Bronchial epithelial cell (primary cell): ENCODE results near the gene PNRC2. TPM values are rescaled to one million over a fixed set of nuclear protein-coding genes. Genes with fewer than 3 reads are reported as not detected.
"Not testable (repeated sequence)": the region's sequence is repeated elsewhere in the genome, so short reads cannot be mapped to it uniquely, and the experiment has no call there.

ENCODE experiments used
- DNase-seq: peaks from one replicate; pipeline ENCODE4 v3.0.0-alpha.2; 2010; ENCODE audit warnings: low read depth
- FAIRE-seq: peaks from 2 replicates; lab custom pipeline; 2011; peaks lifted over from hg19 to GRCh38; lab: Jason Lieb, UNC
- H3K27me3 ChIP-seq: 2 replicates; pipeline ENCODE4 v1.5.1; 2011; ENCODE audit warnings: low read length; ENCODE audit not compliant: control insufficient read depth, insufficient read depth
- H3K36me3 ChIP-seq: 2 replicates; pipeline ENCODE4 v1.5.1; 2011; ENCODE audit warnings: low read length; ENCODE audit not compliant: control insufficient read depth, insufficient read depth
- H3K4me3 ChIP-seq: 2 replicates; pipeline ENCODE4 v1.5.1; 2011; ENCODE audit warnings: mild to moderate bottlenecking, low read depth, low read length, control low read depth
- CTCF ChIP-seq: IDR thresholded peaks from 2 replicates; pipeline ENCODE4 v1.5.1; 2011; ENCODE audit warnings: mild to moderate bottlenecking, moderate library complexity, low read length, control low read depth, inconsistent platforms; ENCODE audit not compliant: insufficient read depth, severe bottlenecking
- total RNA-seq: library from RNA; depleted of rRNA; stranded (reverse); fragments of >200 nt; gene quantifications from 2 replicates; pipeline ENCODE4 v1.2.1, GENCODE V29; 2014

Gene PNRC2
- total RNA-seq, 1 donor from 2014 or later, result 89.8 TPM

DNA sequence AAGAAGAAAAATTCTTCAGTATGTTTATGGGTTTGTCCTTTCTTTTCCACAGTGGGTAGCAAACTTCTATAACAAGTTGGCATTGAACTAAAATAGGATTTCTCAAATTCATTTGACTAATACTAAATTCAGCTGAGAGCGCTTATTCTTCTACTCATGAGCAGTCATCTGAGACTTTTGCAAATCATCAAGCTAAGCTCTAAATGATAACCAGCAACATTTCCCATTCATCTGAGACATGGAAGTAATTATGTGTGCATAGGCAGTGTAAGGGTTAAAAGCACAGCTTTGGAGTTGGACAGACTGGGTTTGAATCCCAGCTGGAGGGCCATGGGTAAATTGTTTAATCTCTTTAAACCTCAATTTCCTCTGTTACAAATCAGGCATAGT, 28.1 kb upstream of the PNRC2 start:
- Histone ChIP-seq H3K36me3 (no peaks in the 10 kb centered on the region), H3K27me3 (no peaks in the 10 kb centered on the region), H3K4me3 (no peak overlapping the region)
- no peak for FAIRE-seq
- no peak for TF ChIP-seq CTCF
- no peak for DNase-seq

- no peak for TF ChIP-seq CTCF
- H3K36me3 ChIP-seq, result no peaks in the 10 kb centered on the region
- no peak for FAIRE-seq
- H3K4me3 ChIP-seq, result no peak overlapping the region
- no peak for DNase-seq
- peaks cover 2% of the 10 kb centered on the region for H3K27me3 ChIP-seq
These were observed 23.0 kb upstream of the PNRC2 start for GRCh38 chr1:23936481-23937176.

GRCh38 chr1:23947366-23947765, 12.3 kb upstream of the PNRC2 start:
- TF ChIP-seq CTCF, result no peak
- Histone ChIP-seq H3K27me3 (no peaks in the 10 kb centered on the region), H3K4me3 (no peak overlapping the region), H3K36me3 (no peaks in the 10 kb centered on the region)
- DNase-seq (no peak), FAIRE-seq (no peak)

DNA sequence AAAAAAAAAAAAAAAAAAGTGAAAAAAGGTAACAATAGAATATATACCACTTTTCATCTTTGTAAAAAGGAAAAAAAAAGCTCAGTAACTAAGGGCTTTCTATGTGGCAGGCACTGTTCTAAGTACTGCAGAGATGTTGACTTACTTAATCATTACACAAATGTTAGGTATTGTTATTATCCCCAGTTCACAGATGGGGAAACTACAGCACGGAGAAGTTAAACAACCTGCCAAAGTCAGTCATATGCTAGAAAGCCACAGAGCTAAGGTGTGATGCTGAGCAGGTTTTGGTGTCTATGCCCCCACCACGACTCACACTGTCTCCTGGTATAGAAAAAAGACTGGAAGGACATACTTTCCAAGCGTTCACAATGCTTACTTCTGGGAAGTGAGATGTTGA, 6.6 kb upstream of the PNRC2 start:
- peak; percentile 65 for DNase-seq

DNA sequence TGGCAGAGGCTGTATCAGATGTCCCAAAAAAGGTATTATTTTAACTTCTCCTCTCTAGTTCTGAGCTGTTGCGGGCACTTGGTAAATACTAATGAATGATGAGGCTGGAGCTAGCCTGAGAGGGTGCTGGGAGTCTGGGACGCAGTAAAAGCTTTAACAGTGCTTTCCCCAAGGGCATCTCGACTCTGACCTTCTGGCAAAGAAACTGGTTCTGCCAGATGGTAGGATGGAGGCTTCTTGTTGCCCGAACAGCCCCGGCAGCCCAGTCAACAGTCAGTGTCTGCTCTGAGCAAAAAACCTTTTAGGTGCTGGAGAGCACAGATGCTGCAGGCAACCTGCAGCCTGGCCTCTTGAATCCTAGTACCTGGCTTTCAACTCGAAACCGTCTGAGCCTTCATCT, 2.5 kb upstream of the PNRC2 start:
- Histone ChIP-seq H3K4me3 (no peak overlapping the region), H3K27me3 (no peaks in the 10 kb centered on the region), H3K36me3 (no peaks in the 10 kb centered on the region)
- DNase-seq (peak; percentile 58), FAIRE-seq (no peak)
- TF ChIP-seq CTCF, result no peak

More for the DNA sequence above, 6.6 kb upstream of the PNRC2 start:
- H3K27me3 ChIP-seq, result no peaks in the 10 kb centered on the region
- H3K36me3 ChIP-seq, result no peaks in the 10 kb centered on the region
- no peak overlapping the region for H3K4me3 ChIP-seq
- TF ChIP-seq CTCF, result no peak
- no peak for FAIRE-seq

DNA sequence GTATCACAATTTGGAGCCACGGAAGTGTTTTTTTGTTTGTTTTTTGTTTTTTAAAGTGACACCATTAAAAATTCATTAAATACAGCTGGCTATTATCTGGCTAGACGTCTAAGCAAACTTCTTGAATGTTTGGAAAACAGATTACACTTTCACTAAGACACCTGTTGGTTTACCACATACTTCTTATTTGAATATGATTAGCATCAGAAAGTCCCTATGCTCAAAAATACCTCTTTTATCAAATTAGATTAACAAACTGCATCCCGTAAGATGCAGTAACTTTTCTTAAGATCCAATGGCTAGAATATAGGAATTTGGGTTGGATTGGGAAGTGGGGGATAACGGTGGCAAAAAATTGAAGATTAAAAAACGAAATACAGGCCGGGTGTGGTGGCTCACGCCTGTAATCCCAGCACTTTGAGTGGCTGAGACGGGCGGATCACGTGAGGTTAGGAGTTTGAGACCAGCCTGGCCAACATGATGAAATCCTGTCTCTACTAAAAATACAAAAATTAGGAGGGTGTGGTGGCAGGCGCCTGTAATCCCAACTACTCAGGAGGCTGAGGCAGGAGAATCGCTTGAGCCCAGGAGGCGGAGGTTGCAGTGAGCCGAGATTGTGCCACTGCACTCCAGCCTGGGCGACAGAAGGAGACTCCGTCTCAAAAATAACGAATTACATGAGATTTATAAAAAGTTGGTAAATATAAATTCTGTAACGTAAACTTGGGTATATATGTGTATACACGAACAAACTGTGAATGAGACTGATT, 1.4 kb upstream of the PNRC2 start:
- H3K27me3 ChIP-seq, H3K4me3 ChIP-seq, DNase-seq, FAIRE-seq, H3K36me3 ChIP-seq: not testable (repeated sequence)
